ENCODE data around the gene EXD2.

- TF ChIP-seq CTCF (IDR thresholded peaks at IDR 0.05) (no peak), POLR2AphosphoS5 (IDR thresholded peaks at IDR 0.05) (no peak), POLR2A (IDR thresholded peaks at IDR 0.05) (no peak)
Observed at GRCh38 chr14:69235708-69236107, 44.4 kb downstream of the EXD2 start.

Data from stomach (tissue), 4 donors.